HG03558 (cell line): Measurements from ENCODE around the gene ANGPTL2.

Experiments used
- ATAC-seq: cut with Tn5 transposase; IDR thresholded peaks from one replicate; pipeline ENCODE4 v1.9.1; 2021; ENCODE audit warnings: moderate number of reproducible peaks; ENCODE audit not compliant: unreplicated experiment; ENCODE audit errors: extremely low read depth

The ANGPTL2 gene

GRCh38 chr9:127121628-127122175, 733 bp downstream of the ANGPTL2 start:
- no peak for ATAC-seq

GRCh38 chr9:127119320-127119709, 3.1 kb downstream of the ANGPTL2 start:
- ATAC-seq, result no peak

- ATAC-seq, result no peak
Observed at GRCh38 chr9:127118597-127119319, 3.7 kb downstream of the ANGPTL2 start.

GRCh38 chr9:127117801-127118200, 4.6 kb downstream of the ANGPTL2 start:
- no peak for ATAC-seq

GRCh38 chr9:127116957-127117356, 5.5 kb downstream of the ANGPTL2 start:
- ATAC-seq, result no peak

- ATAC-seq, result no peak
Observed at GRCh38 chr9:127116088-127116726, 6.2 kb downstream of the ANGPTL2 start.

- no peak for ATAC-seq
Observed at GRCh38 chr9:127114606-127115005, 7.8 kb downstream of the ANGPTL2 start.

- no peak for ATAC-seq
Observed at GRCh38 chr9:127113191-127113972, 9.1 kb downstream of the ANGPTL2 start.

GRCh38 chr9:127112735-127113161, 9.7 kb downstream of the ANGPTL2 start:
- no peak for ATAC-seq

- ATAC-seq, result no peak
Observed at GRCh38 chr9:127112056-127112455, 10.4 kb downstream of the ANGPTL2 start.

- no peak for ATAC-seq
Observed at GRCh38 chr9:127109212-127109711, 13.2 kb downstream of the ANGPTL2 start.

GRCh38 chr9:127107929-127108876, 14.2 kb downstream of the ANGPTL2 start:
- ATAC-seq, result no peak

- no peak for ATAC-seq
Observed at GRCh38 chr9:127107171-127107928, 15.1 kb downstream of the ANGPTL2 start.

- no peak for ATAC-seq
Observed at GRCh38 chr9:127106466-127106855, 16.0 kb downstream of the ANGPTL2 start.

GRCh38 chr9:127105805-127106465, 16.5 kb downstream of the ANGPTL2 start:
- ATAC-seq, result no peak

- no peak for ATAC-seq
Observed at GRCh38 chr9:127104581-127105311, 17.7 kb downstream of the ANGPTL2 start.

- no peak for ATAC-seq
Observed at GRCh38 chr9:127102788-127103187, 19.6 kb downstream of the ANGPTL2 start.

- no peak for ATAC-seq
Observed at GRCh38 chr9:127102176-127102575, 20.3 kb downstream of the ANGPTL2 start.
